H9 (cell line): ENCODE results near the gene ERCC6L2. TPM values are rescaled to one million over a fixed set of nuclear protein-coding genes. Genes with fewer than 3 reads are reported as not detected.

ENCODE experiments used
- DNase-seq: peaks from one replicate; pipeline ENCODE4 v3.0.0-alpha.2; 2017
- H2AFZ ChIP-seq: one replicate; pipeline ENCODE4 v1.6.1; 2013; ENCODE audit warnings: mild to moderate bottlenecking, low read length, control low read depth, moderate library complexity
- H2AK5ac ChIP-seq: 2 replicates; pipeline ENCODE4 v1.6.1; 2013; ENCODE audit warnings: low read length, control low read depth, mixed read lengths; ENCODE audit not compliant: insufficient read length
- H2BK120ac ChIP-seq: one replicate; pipeline ENCODE4 v1.6.1; 2013; ENCODE audit warnings: low read depth, mild to moderate bottlenecking, low read length, control low read depth, inconsistent platforms; ENCODE audit not compliant: poor library complexity, severe bottlenecking
- H2BK12ac ChIP-seq: 2 replicates; pipeline ENCODE4 v1.6.1; 2013; ENCODE audit warnings: low read length, control low read depth, mixed read lengths, low read depth; ENCODE audit not compliant: insufficient read length
- H2BK15ac ChIP-seq: 2 replicates; pipeline ENCODE4 v1.6.1; 2013; ENCODE audit warnings: low read depth, low read length, control low read depth
- H2BK20ac ChIP-seq: one replicate; pipeline ENCODE4 v1.6.1; 2013; ENCODE audit warnings: low read depth, mild to moderate bottlenecking, low read length, control low read depth, inconsistent platforms; ENCODE audit not compliant: poor library complexity, severe bottlenecking
- H2BK5ac ChIP-seq: 2 replicates; pipeline ENCODE4 v1.6.1; 2013; ENCODE audit warnings: low read length, control low read depth, mixed read lengths; ENCODE audit not compliant: insufficient read length
- H3K14ac ChIP-seq: 2 replicates; pipeline ENCODE4 v1.6.1; 2013; ENCODE audit warnings: low read length, control low read depth; ENCODE audit not compliant: insufficient read depth
- H3K18ac ChIP-seq: 2 replicates; pipeline ENCODE4 v1.6.1; 2013; ENCODE audit warnings: low read depth, mild to moderate bottlenecking, mixed read lengths, low read length, control low read depth; ENCODE audit not compliant: insufficient read length
- H3K23ac ChIP-seq: 2 replicates; pipeline ENCODE4 v1.6.1; 2013; ENCODE audit warnings: low read length, control low read depth, mixed read lengths, low read depth; ENCODE audit not compliant: insufficient read length
- H3K23me2 ChIP-seq: 2 replicates; pipeline ENCODE4 v1.6.1; 2013; ENCODE audit warnings: low read depth, mild to moderate bottlenecking, mixed read lengths, low read length, control low read depth; ENCODE audit not compliant: insufficient read length, poor library complexity, severe bottlenecking
- H3K27ac ChIP-seq: 2 replicates; pipeline ENCODE4 v1.5.1; 2013; ENCODE audit warnings: low read length, control low read depth, mixed read lengths, low read depth; ENCODE audit not compliant: insufficient read length
- H3K27me3 ChIP-seq: 2 replicates; pipeline ENCODE4 v1.6.1; 2013; ENCODE audit warnings: low read length, control low read depth, inconsistent platforms; ENCODE audit not compliant: insufficient read depth
- H3K4ac ChIP-seq: 2 replicates; pipeline ENCODE4 v1.6.1; 2013; ENCODE audit warnings: low read depth, mild to moderate bottlenecking, control low read depth, inconsistent platforms, low read length, moderate library complexity
- H3K4me1 ChIP-seq: 2 replicates; pipeline ENCODE4 v1.6.1; 2013; ENCODE audit warnings: low read length, control low read depth, inconsistent platforms; ENCODE audit not compliant: insufficient read depth
- H3K4me2 ChIP-seq: 2 replicates; pipeline ENCODE4 v1.6.1; 2013; ENCODE audit warnings: low read length, control low read depth, mixed read lengths; ENCODE audit not compliant: insufficient read length, insufficient read depth
- H3K56ac ChIP-seq: 2 replicates; pipeline ENCODE4 v1.6.1; 2013; ENCODE audit warnings: low read depth, mild to moderate bottlenecking, mixed read lengths, low read length, control low read depth; ENCODE audit not compliant: insufficient read length
- H3K79me1 ChIP-seq: 2 replicates; pipeline ENCODE4 v1.6.1; 2013; ENCODE audit warnings: low read depth, mild to moderate bottlenecking, moderate library complexity, low read length, control low read depth, inconsistent platforms; ENCODE audit not compliant: insufficient read depth, poor library complexity, severe bottlenecking
- H3K79me2 ChIP-seq: 2 replicates; pipeline ENCODE4 v1.6.1; 2013; ENCODE audit warnings: low read length, control low read depth, inconsistent platforms; ENCODE audit not compliant: insufficient read depth
- H3K9ac ChIP-seq: 2 replicates; pipeline ENCODE4 v1.6.1; 2013; ENCODE audit warnings: low read length, control low read depth, mixed read lengths; ENCODE audit not compliant: insufficient read length; ENCODE audit errors: extremely low read depth
- H3K9me3 ChIP-seq: one replicate; pipeline ENCODE4 v1.6.1; 2013; ENCODE audit warnings: low read depth, low read length, inconsistent platforms; ENCODE audit not compliant: control insufficient read depth
- H3T11ph ChIP-seq: one replicate; pipeline ENCODE4 v1.6.1; 2013; ENCODE audit warnings: mild to moderate bottlenecking, low read length, control low read depth, inconsistent platforms
- H4K20me1 ChIP-seq: one replicate; pipeline ENCODE4 v1.6.1; 2013; ENCODE audit not compliant: control insufficient read depth, insufficient read length, insufficient read depth
- H4K5ac ChIP-seq: 2 replicates; pipeline ENCODE4 v1.6.1; 2013; ENCODE audit warnings: low read depth, mild to moderate bottlenecking, mixed read lengths, low read length, control low read depth; ENCODE audit not compliant: insufficient read length
- H4K8ac ChIP-seq: replicated peaks from 2 replicates; pipeline ENCODE4 v1.6.1; 2013; ENCODE audit warnings: low read length, control low read depth, mixed read lengths, low read depth; ENCODE audit not compliant: insufficient read length
- H4K91ac ChIP-seq: 2 replicates; pipeline ENCODE4 v1.6.1; 2013; ENCODE audit warnings: low read depth, mild to moderate bottlenecking, moderate library complexity, mixed read lengths, low read length, control low read depth; ENCODE audit not compliant: insufficient read length
- H3K27ac Mint-ChIP-seq, 3 experiments: 2 replicates in 2 of 3; 3 replicates in 1 of 3; pipeline ENCODE4 v1.8.0; 2020 to 2021; ENCODE audit warnings: mixed read lengths in 3 of 3, mild to moderate bottlenecking in 1 of 3, moderate library complexity in 1 of 3
- H3K27me3 Mint-ChIP-seq: 2 replicates; pipeline ENCODE4 v1.8.0; 2021; ENCODE audit warnings: low read depth, mild to moderate bottlenecking, moderate library complexity, mixed read lengths
- H3K36me3 Mint-ChIP-seq, 3 experiments: 2 replicates in 2 of 3; 3 replicates in 1 of 3; pipeline ENCODE4 v1.8.0; 2020 to 2021; ENCODE audit warnings: low read depth in 3 of 3, mixed read lengths in 3 of 3; ENCODE audit not compliant: insufficient read depth in 1 of 3
- H3K4me1 Mint-ChIP-seq, 2 experiments: 2 replicates each; pipeline ENCODE4 v1.8.0; 2020; ENCODE audit warnings: mixed read lengths in 2 of 2
- H3K4me3 Mint-ChIP-seq, 2 experiments: 2 replicates in 1 of 2; 3 replicates in 1 of 2; pipeline ENCODE4 v1.8.0; 2020 to 2021; ENCODE audit warnings: mild to moderate bottlenecking in 2 of 2, mixed read lengths in 2 of 2, moderate library complexity in 1 of 2
- H3K9me3 Mint-ChIP-seq, 2 experiments: 2 replicates in 1 of 2; 3 replicates in 1 of 2; pipeline ENCODE4 v1.8.0; 2020; ENCODE audit warnings: mild to moderate bottlenecking in 2 of 2, mixed read lengths in 2 of 2, moderate library complexity in 1 of 2
- WGBS: extraction: QIAGEN DNeasy Blood & Tissue Kit; methylation state at CpG from one replicate; pipeline ENCODE4 v1.1.7; 2013; ENCODE audit warnings: missing lambda C conversion rate, low lambda C conversion rate, mixed read lengths; ENCODE audit not compliant: insufficient read length; ENCODE audit errors: extremely low coverage; 5-methylcytosine and 5-hydroxymethylcytosine counted together
- total RNA-seq: library from RNA; stranded (reverse); gene quantifications from 2 replicates; pipeline ENCODE4 v1.2.1, GENCODE V29; 2021
- TF ChIP-seq, protein P1 (sequence below): fragments of 200-600 bp; sonication (generic); conservative IDR thresholded peaks from 3 replicates; pipeline ENCODE4 v1.8.0; 2021; ENCODE audit warnings: antibody characterized with exemption, mild to moderate bottlenecking

Gene ERCC6L2
- total RNA-seq, 1 experiment from 2014 or later: 57.7 TPM

DNA sequence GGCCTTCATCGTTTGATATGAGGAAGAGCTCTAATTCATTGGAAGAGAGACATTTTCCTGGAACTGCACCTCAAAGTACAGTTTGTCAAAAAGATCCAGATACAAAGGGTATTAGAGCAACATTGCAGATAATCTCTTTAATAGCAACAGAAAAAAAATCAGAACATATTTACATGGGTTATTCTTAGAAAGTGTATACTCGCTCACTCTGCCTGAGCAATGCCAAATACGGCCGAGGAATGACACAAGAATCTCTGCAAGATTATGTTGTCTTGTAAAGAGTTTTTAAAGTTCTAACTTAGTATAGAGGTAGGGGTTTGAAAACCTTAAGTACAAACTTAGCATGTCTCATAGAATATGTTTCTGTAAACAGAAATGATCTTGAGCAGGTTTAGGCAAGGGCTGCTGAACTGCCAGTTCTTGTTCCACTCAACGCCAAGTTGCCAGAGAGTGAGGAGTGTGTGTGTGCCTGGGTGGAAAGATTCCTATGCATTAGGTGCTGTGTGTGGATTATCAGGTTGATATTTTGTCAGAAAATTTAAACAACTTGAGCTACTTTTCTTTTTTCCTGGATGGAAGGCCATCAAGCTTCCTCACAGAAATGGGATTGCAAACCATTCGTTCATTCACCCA is 41.8 kb upstream of the ERCC6L2 start:
- no peaks in the 10 kb centered on the region for H3K27me3 ChIP-seq
- no CpG with 5 or more reads among the region's 6 CpGs for WGBS
- no peak overlapping the region for H4K91ac ChIP-seq
- Mint-ChIP-seq H3K4me1 (no peaks in the 10 kb centered on the region; a peak in 1 of 4 replicates), H3K9me3 (no peaks in the 10 kb centered on the region), H3K27ac (no peak overlapping the region), H3K27me3 (peaks cover 2% of the 10 kb centered on the region), H3K4me3 (no peak overlapping the region), H3K36me3 (no peaks in the 10 kb centered on the region)
- no peaks in the 10 kb centered on the region for H3K79me1 ChIP-seq
- no peaks in the 10 kb centered on the region for H4K20me1 ChIP-seq
- no peak overlapping the region for H2BK12ac ChIP-seq
- H3K4ac ChIP-seq: no peak overlapping the region
- H3K23ac ChIP-seq: no peak overlapping the region
- no peak overlapping the region for H4K5ac ChIP-seq
- H3K18ac ChIP-seq: no peak overlapping the region
- H3K14ac ChIP-seq: no peak overlapping the region
- no peak overlapping the region for H2BK120ac ChIP-seq
- DNase-seq: no peak
- TF ChIP-seq, protein P1, sequence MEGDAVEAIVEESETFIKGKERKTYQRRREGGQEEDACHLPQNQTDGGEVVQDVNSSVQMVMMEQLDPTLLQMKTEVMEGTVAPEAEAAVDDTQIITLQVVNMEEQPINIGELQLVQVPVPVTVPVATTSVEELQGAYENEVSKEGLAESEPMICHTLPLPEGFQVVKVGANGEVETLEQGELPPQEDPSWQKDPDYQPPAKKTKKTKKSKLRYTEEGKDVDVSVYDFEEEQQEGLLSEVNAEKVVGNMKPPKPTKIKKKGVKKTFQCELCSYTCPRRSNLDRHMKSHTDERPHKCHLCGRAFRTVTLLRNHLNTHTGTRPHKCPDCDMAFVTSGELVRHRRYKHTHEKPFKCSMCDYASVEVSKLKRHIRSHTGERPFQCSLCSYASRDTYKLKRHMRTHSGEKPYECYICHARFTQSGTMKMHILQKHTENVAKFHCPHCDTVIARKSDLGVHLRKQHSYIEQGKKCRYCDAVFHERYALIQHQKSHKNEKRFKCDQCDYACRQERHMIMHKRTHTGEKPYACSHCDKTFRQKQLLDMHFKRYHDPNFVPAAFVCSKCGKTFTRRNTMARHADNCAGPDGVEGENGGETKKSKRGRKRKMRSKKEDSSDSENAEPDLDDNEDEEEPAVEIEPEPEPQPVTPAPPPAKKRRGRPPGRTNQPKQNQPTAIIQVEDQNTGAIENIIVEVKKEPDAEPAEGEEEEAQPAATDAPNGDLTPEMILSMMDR: no peak
- no peak overlapping the region for H2BK20ac ChIP-seq
- H2AFZ ChIP-seq: no peak overlapping the region
- H3T11ph ChIP-seq: no peak overlapping the region
- H2BK15ac ChIP-seq: no peak overlapping the region
- no peak overlapping the region for H3K9ac ChIP-seq
- no peaks in the 10 kb centered on the region for H3K9me3 ChIP-seq
- H2BK5ac ChIP-seq: no peak overlapping the region
- no peak overlapping the region for H3K4me2 ChIP-seq
- no peak overlapping the region for H3K56ac ChIP-seq
- no peak overlapping the region for H2AK5ac ChIP-seq
- no peaks in the 10 kb centered on the region for H3K23me2 ChIP-seq
- no peaks in the 10 kb centered on the region for H3K79me2 ChIP-seq
- H3K4me1 ChIP-seq: no peaks in the 10 kb centered on the region
- H3K27ac ChIP-seq: no peak overlapping the region
- no peak overlapping the region for H4K8ac ChIP-seq
